ENCODE data around the gene RIMKLB.
A peak's percentile ranks its signal among the peaks of the same experiment; 100 is the strongest.
"Not testable (repeated sequence)": the region's sequence is repeated elsewhere in the genome, so short reads cannot be mapped to it uniquely, and the experiment has no call there.

The RIMKLB gene

GRCh38 chr12:8779862-8780261, 82.1 kb downstream of the RIMKLB start:
- TF ChIP-seq CTCF (IDR thresholded peaks at IDR 0.05; ENCODE audit: low read depth, low read length) = no peak
- DNase-seq (ENCODE audit: low read depth, low spot score) = no peak
- in situ Hi-C loops (cut with HindIII; ENCODE audit: low sequenced_read_pairs) = no loop called here
- H3K4me3 ChIP-seq (ENCODE audit: low read depth, low read length) = no peak overlapping the region

- no peak overlapping the region for H3K4me3 ChIP-seq (ENCODE audit: low read depth, low read length)
- TF ChIP-seq CTCF (IDR thresholded peaks at IDR 0.05; ENCODE audit: low read depth, low read length) = peak; percentile 40
- in situ Hi-C loops (cut with HindIII; ENCODE audit: low sequenced_read_pairs) = no loop called here
- DNase-seq (ENCODE audit: low read depth, low spot score) = peak; percentile 55
These were observed 82.6 kb downstream of the RIMKLB start for GRCh38 chr12:8780389-8780788.

- no peak for TF ChIP-seq CTCF (IDR thresholded peaks at IDR 0.05; ENCODE audit: low read depth, low read length)
- no peak overlapping the region for H3K4me3 ChIP-seq (ENCODE audit: low read depth, low read length)
- no peak for DNase-seq (ENCODE audit: low read depth, low spot score)
- in situ Hi-C loops (cut with HindIII; ENCODE audit: low sequenced_read_pairs) = no loop called here
These were observed 83.8 kb downstream of the RIMKLB start for GRCh38 chr12:8781381-8782127.

GRCh38 chr12:8784290-8784888, 86.6 kb downstream of the RIMKLB start:
- H3K4me3 ChIP-seq (ENCODE audit: low read depth, low read length) = no peak overlapping the region
- DNase-seq (ENCODE audit: low read depth, low spot score) = no peak
- in situ Hi-C loops (cut with HindIII; ENCODE audit: low sequenced_read_pairs) = no loop called here
- TF ChIP-seq CTCF (IDR thresholded peaks at IDR 0.05; ENCODE audit: low read depth, low read length) = no peak

GRCh38 chr12:8785499-8785898, 87.7 kb downstream of the RIMKLB start:
- DNase-seq (ENCODE audit: low read depth, low spot score) = no peak
- in situ Hi-C loops (cut with HindIII; ENCODE audit: low sequenced_read_pairs) = no loop called here
- TF ChIP-seq CTCF (IDR thresholded peaks at IDR 0.05; ENCODE audit: low read depth, low read length) = no peak
- no peak overlapping the region for H3K4me3 ChIP-seq (ENCODE audit: low read depth, low read length)

- DNase-seq (ENCODE audit: low read depth, low spot score); H3K4me3 ChIP-seq (ENCODE audit: low read depth, low read length); in situ Hi-C loops (cut with HindIII; ENCODE audit: low sequenced_read_pairs): not testable (repeated sequence)
These were observed 89.4 kb downstream of the RIMKLB start for GRCh38 chr12:8787206-8787605.

- in situ Hi-C loops (cut with HindIII; ENCODE audit: low sequenced_read_pairs); DNase-seq (ENCODE audit: low read depth, low spot score); H3K4me3 ChIP-seq (ENCODE audit: low read depth, low read length): not testable (repeated sequence)
These were observed 90.9 kb downstream of the RIMKLB start for GRCh38 chr12:8788706-8789105.

- DNase-seq (ENCODE audit: low read depth, low spot score); H3K4me3 ChIP-seq (ENCODE audit: low read depth, low read length); in situ Hi-C loops (cut with HindIII; ENCODE audit: low sequenced_read_pairs): not testable (repeated sequence)
These were observed 91.7 kb downstream of the RIMKLB start for GRCh38 chr12:8789341-8790013.

- in situ Hi-C loops (cut with HindIII; ENCODE audit: low sequenced_read_pairs); H3K4me3 ChIP-seq (ENCODE audit: low read depth, low read length); DNase-seq (ENCODE audit: low read depth, low spot score): not testable (repeated sequence)
These were observed 95.4 kb downstream of the RIMKLB start for GRCh38 chr12:8793226-8793625.

GRCh38 chr12:8794611-8795010, 96.8 kb downstream of the RIMKLB start:
- in situ Hi-C loops (cut with HindIII; ENCODE audit: low sequenced_read_pairs); H3K4me3 ChIP-seq (ENCODE audit: low read depth, low read length); DNase-seq (ENCODE audit: low read depth, low spot score): not testable (repeated sequence)

Measured in astrocyte of the spinal cord (primary cell).